GM21825 (cell line): ENCODE measurements around the gene SLC25A13.

ENCODE experiments used
- ATAC-seq: cut with Tn5 transposase; IDR thresholded peaks from one replicate; pipeline ENCODE4 v1.9.1; 2021; ENCODE audit warnings: mild to moderate bottlenecking, moderate library complexity; ENCODE audit not compliant: unreplicated experiment

SLC25A13 gene

GRCh38 chr7:96211954-96212353 is 109.9 kb downstream of the SLC25A13 start:
- ATAC-seq = no peak

- ATAC-seq = no peak
These were observed 116.2 kb downstream of the SLC25A13 start for GRCh38 chr7:96205665-96206064.

- no peak for ATAC-seq
These were observed 117.3 kb downstream of the SLC25A13 start for GRCh38 chr7:96204601-96205000.

DNA sequence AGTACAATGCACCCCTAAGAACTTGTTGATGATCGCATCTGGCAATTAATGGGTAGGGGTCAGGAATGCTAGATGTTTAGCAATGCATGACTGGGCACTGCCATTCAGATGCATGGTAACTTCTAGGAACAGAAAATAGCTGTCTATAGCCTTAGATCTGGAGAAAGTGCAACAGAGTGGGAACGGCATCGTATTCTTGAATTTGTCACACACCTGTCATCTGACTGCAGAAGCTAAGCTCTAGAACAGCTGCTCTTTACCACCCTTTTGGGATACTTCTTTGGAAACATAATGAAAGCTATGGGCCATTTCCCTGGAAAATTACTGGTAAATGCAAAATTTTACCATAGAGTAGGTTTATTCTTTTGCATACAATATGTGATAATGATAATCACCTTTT is 118.1 kb downstream of the SLC25A13 start:
- no peak for ATAC-seq

DNA sequence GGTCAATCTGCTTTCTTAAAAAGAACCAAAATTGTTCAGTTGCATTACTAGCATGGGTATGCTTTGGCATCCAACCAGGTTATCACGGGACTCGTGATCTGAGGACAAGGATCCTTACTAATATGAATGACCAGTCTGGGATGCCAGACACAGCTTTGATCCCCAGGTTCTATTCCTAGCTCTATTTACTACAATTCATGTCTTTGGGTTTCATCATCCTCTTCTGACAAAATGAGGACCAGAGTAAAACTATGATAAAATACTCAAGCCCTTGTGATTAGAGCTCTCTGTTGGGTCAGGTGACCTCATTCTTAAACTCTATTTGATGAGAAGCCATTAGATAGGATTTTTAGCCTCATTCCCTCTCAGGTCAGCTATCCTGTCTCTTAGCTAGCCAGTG is 119.8 kb downstream of the SLC25A13 start:
- ATAC-seq = no peak

- ATAC-seq = no peak
These were observed 121.2 kb downstream of the SLC25A13 start for GRCh38 chr7:96200740-96201139.

DNA sequence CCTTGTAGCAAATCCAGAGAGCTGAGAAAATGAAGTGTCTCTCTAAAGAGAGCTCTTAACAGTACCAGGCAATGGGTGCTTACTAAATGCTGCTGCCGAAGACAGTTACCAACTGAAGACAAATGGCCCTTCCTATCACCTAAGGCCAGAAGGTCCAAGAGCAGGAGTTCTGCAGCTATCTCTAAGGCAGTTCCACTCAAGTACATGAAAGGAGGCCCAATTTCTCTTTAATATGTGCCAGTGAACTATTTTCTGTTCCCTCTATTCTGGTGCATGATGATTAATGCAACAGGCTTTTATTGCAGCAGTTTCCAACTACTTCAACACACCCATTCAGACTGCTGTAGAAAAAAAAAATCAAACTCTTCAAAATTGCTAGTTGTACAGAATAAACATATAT is 122.5 kb downstream of the SLC25A13 start:
- no peak for ATAC-seq

DNA sequence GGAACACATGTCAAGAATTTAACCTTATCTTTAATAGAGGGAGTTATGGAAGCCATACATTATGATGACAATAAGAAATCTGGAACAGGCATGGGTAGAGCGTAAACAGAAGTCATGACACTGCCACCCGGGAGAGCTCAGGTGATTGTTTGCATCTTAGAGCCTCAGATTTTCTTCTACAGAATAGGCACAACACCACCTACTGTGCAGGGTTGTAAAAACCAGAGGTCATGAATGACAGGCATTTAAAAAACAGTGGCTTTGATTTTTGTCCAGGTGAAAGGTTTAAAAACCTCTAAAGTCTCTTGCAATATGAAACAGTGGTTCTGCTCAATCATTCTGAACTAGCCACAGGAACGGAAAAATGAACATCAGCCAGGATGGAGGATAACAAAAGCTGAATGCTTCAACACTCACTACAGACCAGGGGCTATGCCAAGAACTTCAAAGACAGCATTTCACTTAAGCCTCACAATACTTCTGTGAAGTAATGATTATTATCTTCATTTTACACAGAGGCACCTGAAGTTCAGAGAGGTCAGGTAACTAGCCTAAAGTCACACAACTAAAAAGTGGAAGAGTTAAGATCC is 123.8 kb downstream of the SLC25A13 start:
- no peak for ATAC-seq

- ATAC-seq = no peak
These were observed 125.2 kb downstream of the SLC25A13 start for GRCh38 chr7:96196676-96197075.

DNA sequence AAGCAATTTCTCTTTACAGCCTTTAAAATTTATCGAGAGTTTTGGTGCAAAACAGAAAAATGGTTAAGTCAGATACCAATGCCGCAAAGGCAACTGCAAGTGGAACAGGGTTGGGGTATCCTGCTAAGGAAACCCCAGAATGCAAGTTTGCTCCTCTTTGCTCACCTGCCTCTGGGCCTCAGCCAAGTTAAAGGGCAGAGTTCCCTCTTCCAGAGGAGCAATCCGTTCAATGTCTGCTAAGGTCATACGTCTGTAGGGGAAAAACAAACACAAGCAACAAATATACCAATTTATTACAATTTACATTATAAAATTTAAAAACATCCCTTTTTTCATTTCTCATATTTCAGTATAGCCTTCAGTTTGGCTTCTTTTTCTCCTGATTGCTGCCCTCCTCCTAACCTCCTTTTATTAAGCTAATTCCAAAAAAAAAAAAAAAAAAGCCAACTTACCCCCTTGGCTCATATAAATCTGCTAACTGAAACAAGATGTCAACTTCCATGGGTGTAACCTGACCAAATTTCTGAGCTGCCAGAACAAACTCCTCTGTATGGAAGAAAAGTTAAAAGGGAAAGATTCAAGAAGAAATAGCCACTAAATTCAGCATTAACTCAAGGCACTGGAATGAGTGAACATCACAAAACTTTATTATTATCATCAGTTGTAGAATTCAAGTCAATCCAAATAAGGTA is 132.6 kb downstream of the SLC25A13 start:
- no peak for ATAC-seq

DNA sequence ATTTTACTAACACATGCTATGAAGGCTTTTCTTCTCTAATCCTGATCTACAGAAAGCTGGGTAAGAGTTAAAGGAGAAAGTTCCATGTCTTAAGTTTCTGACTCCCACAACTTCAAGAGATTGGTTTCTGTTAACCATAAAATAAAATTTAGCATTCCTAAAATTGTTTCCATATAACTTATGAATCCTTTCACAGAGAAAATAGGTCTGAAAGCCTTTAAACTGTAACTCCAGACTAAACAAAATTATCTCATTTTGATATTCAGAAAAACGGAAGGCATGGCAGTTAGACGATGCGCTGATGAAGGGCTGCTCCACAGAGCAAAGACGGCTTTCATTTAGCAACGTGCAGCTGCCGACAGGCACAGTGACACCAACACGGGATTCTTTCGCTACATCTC is 133.3 kb downstream of the SLC25A13 start:
- ATAC-seq = no peak

DNA sequence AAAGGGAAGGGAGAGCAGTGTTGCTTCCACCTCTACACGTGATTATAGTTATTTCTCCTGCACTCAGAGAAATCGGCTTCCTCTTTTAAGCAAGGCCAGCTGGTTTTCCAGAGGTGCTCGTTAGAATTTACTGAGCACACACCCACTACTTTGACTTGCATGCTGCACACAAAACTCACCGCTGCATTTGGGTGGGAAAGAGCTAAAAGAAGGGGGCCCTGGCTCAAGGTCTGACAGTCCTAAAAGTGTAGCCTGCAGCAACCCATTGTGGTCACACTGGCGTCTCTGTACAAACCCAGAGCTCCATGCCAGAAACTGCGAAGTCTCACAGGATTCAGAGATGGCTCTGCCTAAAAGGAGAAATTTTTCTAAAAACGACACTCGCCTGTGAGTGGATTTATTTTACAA is 133.7 kb downstream of the SLC25A13 start:
- no peak for ATAC-seq

DNA sequence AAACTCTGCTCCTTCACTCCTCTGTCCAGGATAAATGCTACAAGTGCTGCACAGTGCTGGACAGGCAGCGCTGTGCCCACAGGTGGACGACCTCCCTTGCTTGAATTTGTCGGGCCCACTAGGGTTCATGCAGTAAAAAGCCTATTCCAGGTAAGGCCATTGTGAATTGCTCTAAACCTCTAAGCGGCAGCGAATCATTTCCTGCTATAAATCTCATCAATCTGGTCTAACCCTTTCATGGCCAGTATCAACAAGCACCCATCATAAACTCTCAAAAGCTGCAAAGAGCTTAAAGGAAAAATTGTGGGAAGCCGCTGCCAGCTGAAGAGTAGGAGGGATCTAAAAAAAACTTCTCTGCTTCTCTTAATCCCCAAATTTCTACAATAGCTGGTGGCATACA is 134.2 kb downstream of the SLC25A13 start:
- no peak for ATAC-seq

- ATAC-seq = no peak
These were observed 137.1 kb downstream of the SLC25A13 start for GRCh38 chr7:96184783-96185182.

DNA sequence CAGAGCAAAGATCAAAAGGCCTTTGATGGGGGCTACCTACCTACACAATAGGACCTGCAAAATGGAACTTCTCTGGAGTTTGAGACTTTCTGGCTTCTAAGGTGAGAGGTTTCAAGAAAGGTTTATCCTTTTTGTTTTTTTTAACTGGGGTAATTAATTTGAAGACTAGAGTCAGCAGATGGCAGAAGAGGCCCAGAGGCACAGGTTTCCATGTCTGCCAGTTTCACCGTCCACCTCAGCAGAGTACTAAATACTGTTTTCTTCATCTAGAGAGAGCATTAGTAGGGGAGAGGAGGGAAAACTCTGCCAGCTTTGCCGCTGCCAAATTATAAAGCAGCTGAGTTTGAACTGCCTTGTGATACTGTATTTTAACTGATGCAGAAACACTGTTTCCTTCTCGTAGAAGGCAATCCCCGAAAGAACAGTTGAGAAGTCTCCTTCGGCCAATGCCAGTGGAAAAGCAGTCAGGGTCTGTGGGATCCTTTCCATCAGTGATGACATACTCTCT is 138.7 kb downstream of the SLC25A13 start:
- ATAC-seq = no peak

DNA sequence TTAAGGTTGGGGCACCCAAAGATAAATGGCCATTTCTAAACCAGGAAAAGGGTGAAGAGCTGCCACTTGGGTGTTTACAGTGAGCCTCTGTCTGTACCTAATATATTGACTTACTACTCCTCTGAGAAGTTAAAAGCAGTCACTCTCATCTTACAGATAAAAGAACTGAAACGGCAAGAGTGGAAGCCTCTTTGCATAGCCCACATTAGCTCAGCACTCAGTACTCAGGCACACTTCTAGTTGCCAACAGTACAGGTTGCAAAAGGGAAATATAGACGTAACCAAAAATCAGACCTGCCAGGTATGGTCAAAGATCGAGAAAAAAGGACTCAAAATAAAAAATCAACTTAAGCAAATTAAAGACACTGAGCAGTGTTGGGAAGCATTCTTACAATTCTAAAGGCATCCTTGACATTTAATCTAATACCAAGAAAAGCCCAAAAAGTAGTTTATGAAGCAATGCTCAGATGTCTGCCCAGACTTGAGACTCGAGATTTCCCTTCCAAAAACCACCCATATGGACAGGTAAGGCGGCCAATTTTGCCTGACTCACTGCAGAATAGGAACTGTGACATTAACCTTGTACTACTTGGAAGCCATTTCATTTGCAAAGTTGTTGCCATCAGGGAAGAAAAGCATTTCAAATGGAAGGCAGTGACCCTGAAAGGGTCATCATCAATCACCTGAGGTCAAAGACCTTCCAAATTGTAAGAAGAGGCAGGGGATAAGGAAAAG is 139.3 kb downstream of the SLC25A13 start:
- ATAC-seq = peak; percentile 61

DNA sequence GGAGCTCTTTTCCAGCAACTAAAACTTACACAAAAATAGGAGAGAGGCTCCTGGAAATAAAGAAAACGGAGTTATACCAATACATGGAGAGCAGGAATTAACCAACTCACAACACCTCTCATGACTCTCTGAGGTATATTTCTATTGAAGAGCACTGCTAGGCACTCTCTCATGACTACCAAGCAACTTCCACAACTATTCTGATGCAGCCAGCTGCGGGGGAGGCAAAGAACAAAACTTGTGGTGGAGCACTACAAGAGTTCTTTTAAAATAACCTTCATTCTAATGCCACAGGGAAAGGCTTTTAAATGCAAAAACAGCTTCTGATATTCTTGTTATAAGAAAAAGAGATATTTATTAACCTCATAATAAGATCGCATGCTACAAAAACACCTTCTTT is 140.7 kb downstream of the SLC25A13 start:
- ATAC-seq = no peak

GRCh38 chr7:96179837-96180236 is 142.1 kb downstream of the SLC25A13 start:
- no peak for ATAC-seq

- ATAC-seq = no peak
These were observed 142.6 kb downstream of the SLC25A13 start for GRCh38 chr7:96179341-96179740.

DNA sequence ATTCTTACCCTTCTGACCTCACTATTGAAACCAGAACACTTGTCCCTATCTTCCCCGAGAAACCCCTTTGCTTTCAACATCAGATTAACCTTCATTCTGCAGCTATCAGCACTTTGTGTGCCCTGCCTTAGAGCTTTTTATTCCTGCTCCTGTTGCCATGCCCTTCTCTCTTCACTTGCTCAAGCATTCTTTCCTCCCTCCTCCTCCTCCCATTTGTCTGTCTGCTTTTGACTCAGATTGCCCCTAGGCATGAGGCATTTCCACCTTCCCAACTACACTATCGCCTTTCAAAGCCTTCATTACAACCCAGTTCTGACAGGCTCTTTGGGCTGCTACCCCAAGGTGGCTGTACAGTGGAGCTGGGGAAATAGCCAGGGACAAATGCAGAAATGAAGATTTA is 143.3 kb downstream of the SLC25A13 start:
- no peak for ATAC-seq

GRCh38 chr7:96177353-96177752 is 144.5 kb downstream of the SLC25A13 start:
- no peak for ATAC-seq

- ATAC-seq = no peak
These were observed 147.1 kb downstream of the SLC25A13 start for GRCh38 chr7:96174812-96175211.
